T-cell (primary cell): ENCODE results near the gene JAKMIP1. TPM values are rescaled to one million over a fixed set of nuclear protein-coding genes. Genes with fewer than 3 reads are reported as not detected.

Source experiments
- ATAC-seq, 4 experiments: fragments of 200-7000 bp in 3 of 4; fragments of 150-1000 bp in 1 of 4; cut with Tn5 transposase; replicated peaks in 1 of 4; 1 replicate in 3 of 4; 2 replicates in 1 of 4; pipeline ENCODE4 v1.10.0; 2021; ENCODE audit warnings: moderate library complexity in 3 of 4, mild to moderate bottlenecking in 2 of 4, moderate number of reproducible peaks in 1 of 4
- CTCF ChIA-PET, 2 donors: fragments of 300-600 bp; sonication (Branson Sonifier 250); formaldehyde crosslinking; loops; one replicate each; lab custom pipeline; 2022; ENCODE audit warnings: antibody characterized with exemption in 2 of 2; lab: Charles Lee
- POLR2A ChIA-PET, 2 donors: fragments of 300-600 bp; sonication (Branson Sonifier 250); formaldehyde crosslinking; loops; one replicate each; lab custom pipeline; 2022; ENCODE audit warnings: antibody characterized with exemption in 2 of 2; lab: Charles Lee
- DNase-seq, 35 experiments: peaks; one replicate each; pipeline versions ENCODE4 v3.0.0 to v3.0.0-alpha.2; 2013 to 2023
- H3K27ac ChIP-seq: one replicate; pipeline ENCODE4 v1.5.1; 2013; ENCODE audit warnings: low read length
- H3K27me3 ChIP-seq, 2 experiments: replicated peaks in 1 of 2; 1 replicate in 1 of 2; 2 replicates in 1 of 2; pipeline versions ENCODE4 v1.6.1 to v1.7.0; 2013; ENCODE audit warnings: low read length in 1 of 2, mixed read lengths in 1 of 2; ENCODE audit not compliant: control insufficient read depth in 2 of 2, insufficient read depth in 2 of 2; ENCODE audit errors: extremely low read depth in 1 of 2
- H3K36me3 ChIP-seq, 2 donors: 1 replicate in 1 of 2; 2 replicates in 1 of 2; pipeline versions ENCODE4 v1.6.1 to v1.7.0; 2013; ENCODE audit warnings: low read length in 1 of 2; ENCODE audit not compliant: control insufficient read depth in 2 of 2, insufficient read depth in 1 of 2; ENCODE audit errors: extremely low read depth in 1 of 2
- H3K4me1 ChIP-seq, 2 experiments: 1 replicate in 1 of 2; 2 replicates in 1 of 2; pipeline versions ENCODE4 v1.6.1 to v1.7.0; 2013; ENCODE audit warnings: low read length in 2 of 2, mixed read lengths in 1 of 2; ENCODE audit not compliant: insufficient read depth in 2 of 2, control insufficient read depth in 1 of 2; ENCODE audit errors: extremely low read depth in 1 of 2
- H3K4me3 ChIP-seq, 2 donors: 1 replicate in 1 of 2; 2 replicates in 1 of 2; pipeline versions ENCODE4 v1.5.1 to v1.7.0; 2013; ENCODE audit warnings: mild to moderate bottlenecking in 2 of 2, low read length in 1 of 2, moderate library complexity in 1 of 2; ENCODE audit not compliant: control insufficient read depth in 1 of 2; ENCODE audit errors: extremely low read depth in 1 of 2
- H3K9me3 ChIP-seq: 2 replicates; pipeline ENCODE4 v1.7.0; 2013
- H3K27ac Mint-ChIP-seq, 2 donors: one replicate each; pipeline ENCODE4 v1.8.0; 2020 to 2021; ENCODE audit warnings: mild to moderate bottlenecking in 2 of 2, mixed read lengths in 2 of 2
- H3K27me3 Mint-ChIP-seq, 2 donors: one replicate each; pipeline ENCODE4 v1.8.0; 2021 to 2022; ENCODE audit warnings: mixed read lengths in 2 of 2
- H3K36me3 Mint-ChIP-seq: one replicate; pipeline ENCODE4 v1.8.0; 2021; ENCODE audit warnings: mixed read lengths
- H3K4me1 Mint-ChIP-seq, 3 donors: one replicate each; pipeline ENCODE4 v1.8.0; 2020 to 2022; ENCODE audit warnings: mixed read lengths in 3 of 3, mild to moderate bottlenecking in 1 of 3
- H3K4me3 Mint-ChIP-seq, 3 donors: one replicate each; pipeline ENCODE4 v1.8.0; 2020 to 2022; ENCODE audit warnings: mild to moderate bottlenecking in 3 of 3, mixed read lengths in 3 of 3, moderate library complexity in 3 of 3
- H3K9me3 Mint-ChIP-seq, 3 donors: one replicate each; pipeline ENCODE4 v1.8.0; 2020 to 2022; ENCODE audit warnings: mixed read lengths in 3 of 3
- WGBS: methylation state at CpG from one replicate; pipeline ENCODE4 v1.1.5; 2013; ENCODE audit warnings: missing lambda C conversion rate; ENCODE audit not compliant: insufficient coverage; 5-methylcytosine and 5-hydroxymethylcytosine counted together
- total RNA-seq, 35 experiments: library from RNA in 6 of 35; stranded (reverse) in 6 of 35; fragments of 120-200 nt in 1 of 35; gene quantifications; one replicate each; pipeline versions ENCODE4 v1.2.1 to v1.2.4 and lab custom pipeline; 2013 to 2026

The JAKMIP1 gene
- total RNA-seq, 5 donors from 2014 or later (not counting 1 experiment from before 2014, with no cell fraction given) = 3.5 to 14.0 (median 6.1) TPM

GRCh38 chr4:6123116-6123515 is 77.2 kb downstream of the JAKMIP1 start:
- H3K4me1 ChIP-seq = peaks cover 0 to 3% of the 10 kb centered on the region in 2 experiments
- no peak overlapping the region for H3K4me3 ChIP-seq
- no peaks in the 10 kb centered on the region for H3K36me3 ChIP-seq
- peaks cover 0 to 3% of the 10 kb centered on the region in 2 experiments for H3K27me3 ChIP-seq
- H3K27ac ChIP-seq = no peak overlapping the region
- no peaks in the 10 kb centered on the region for H3K27me3 Mint-ChIP-seq
- no peaks in the 10 kb centered on the region for H3K9me3 ChIP-seq
- no peaks in the 10 kb centered on the region for H3K9me3 Mint-ChIP-seq
- CTCF ChIA-PET = no interaction called here
- H3K27ac Mint-ChIP-seq = no peak overlapping the region
- no peak for DNase-seq
- H3K4me3 Mint-ChIP-seq = no peak overlapping the region
- 94% methylated on average over 3 of the region's 7 CpGs for WGBS
- no peak for ATAC-seq
- H3K4me1 Mint-ChIP-seq = no peaks in the 10 kb centered on the region
- POLR2A ChIA-PET = no interaction called here
- H3K36me3 Mint-ChIP-seq = no peaks in the 10 kb centered on the region

GRCh38 chr4:6122496-6122895 is 77.9 kb downstream of the JAKMIP1 start:
- no peak for ATAC-seq
- H3K27me3 Mint-ChIP-seq = no peaks in the 10 kb centered on the region
- no peaks in the 10 kb centered on the region for H3K4me1 Mint-ChIP-seq
- Histone ChIP-seq H3K27me3 (peaks cover 0 to 3% of the 10 kb centered on the region in 2 experiments), H3K9me3 (no peaks in the 10 kb centered on the region), H3K4me1 (peaks cover 0 to 3% of the 10 kb centered on the region in 2 experiments), H3K36me3 (no peaks in the 10 kb centered on the region), H3K4me3 (no peak overlapping the region), H3K27ac (no peak overlapping the region)
- DNase-seq = no peak
- 92% methylated on average over 6 of the region's 6 CpGs for WGBS
- no peaks in the 10 kb centered on the region for H3K36me3 Mint-ChIP-seq
- CTCF ChIA-PET = no interaction called here
- POLR2A ChIA-PET = no interaction called here
- no peaks in the 10 kb centered on the region for H3K9me3 Mint-ChIP-seq
- no peak overlapping the region for H3K4me3 Mint-ChIP-seq
- no peak overlapping the region for H3K27ac Mint-ChIP-seq

- Mint-ChIP-seq H3K27ac (no peak overlapping the region), H3K27me3 (peaks cover 0 to 3% of the 10 kb centered on the region in 2 donors), H3K4me1 (no peaks in the 10 kb centered on the region), H3K9me3 (no peaks in the 10 kb centered on the region), H3K4me3 (no peak overlapping the region), H3K36me3 (no peaks in the 10 kb centered on the region)
- ChIA-PET CTCF (no interaction called here), POLR2A (no interaction called here)
- Histone ChIP-seq H3K4me3 (no peak overlapping the region), H3K36me3 (no peaks in the 10 kb centered on the region), H3K9me3 (no peaks in the 10 kb centered on the region), H3K27me3 (peaks cover 0 to 3% of the 10 kb centered on the region in 2 experiments), H3K27ac (no peak overlapping the region), H3K4me1 (peaks cover 0 to 1% of the 10 kb centered on the region in 2 experiments)
- WGBS = no CpG with 5 or more reads among the region's 12 CpGs
- no peak for DNase-seq
- no peak for ATAC-seq
Observed at GRCh38 chr4:6121941-6122340, 78.4 kb downstream of the JAKMIP1 start.

- DNase-seq = no peak
- H3K36me3 ChIP-seq = no peaks in the 10 kb centered on the region
- H3K9me3 Mint-ChIP-seq = no peaks in the 10 kb centered on the region
- no peak for ATAC-seq
- no peaks in the 10 kb centered on the region for H3K4me1 Mint-ChIP-seq
- H3K4me3 Mint-ChIP-seq = no peak overlapping the region
- CTCF ChIA-PET = no interaction called here
- peaks cover 3 to 9% of the 10 kb centered on the region in 2 donors for H3K27me3 Mint-ChIP-seq
- H3K9me3 ChIP-seq = no peaks in the 10 kb centered on the region
- H3K27ac Mint-ChIP-seq = no peak overlapping the region
- H3K27me3 ChIP-seq = peaks cover 0 to 4% of the 10 kb centered on the region in 2 experiments
- 92% methylated on average over 8 of the region's 18 CpGs for WGBS
- H3K27ac ChIP-seq = no peak overlapping the region
- POLR2A ChIA-PET = no interaction called here
- no peaks in the 10 kb centered on the region for H3K36me3 Mint-ChIP-seq
- no peak overlapping the region for H3K4me3 ChIP-seq
- H3K4me1 ChIP-seq = no peaks in the 10 kb centered on the region
Observed at GRCh38 chr4:6121276-6121850, 79.0 kb downstream of the JAKMIP1 start.

- ChIA-PET CTCF (no interaction called here), POLR2A (no interaction called here)
- WGBS = 64% methylated on average over 4 of the region's 6 CpGs
- no peak for ATAC-seq
- Histone ChIP-seq H3K4me1 (no peaks in the 10 kb centered on the region), H3K36me3 (no peaks in the 10 kb centered on the region), H3K9me3 (no peaks in the 10 kb centered on the region), H3K27ac (no peak overlapping the region), H3K27me3 (peaks cover 2 to 4% of the 10 kb centered on the region in 2 experiments), H3K4me3 (no peak overlapping the region)
- H3K27ac Mint-ChIP-seq = no peak overlapping the region
- no peaks in the 10 kb centered on the region for H3K36me3 Mint-ChIP-seq
- DNase-seq = peak in 1 of 35 experiments; percentile 12
- no peak overlapping the region for H3K4me3 Mint-ChIP-seq
- H3K9me3 Mint-ChIP-seq = no peaks in the 10 kb centered on the region
- H3K4me1 Mint-ChIP-seq = no peaks in the 10 kb centered on the region
- peaks cover 3 to 9% of the 10 kb centered on the region in 2 donors for H3K27me3 Mint-ChIP-seq
Observed at GRCh38 chr4:6120361-6120760, 80.0 kb downstream of the JAKMIP1 start.

GRCh38 chr4:6119507-6120020 is 80.8 kb downstream of the JAKMIP1 start:
- Mint-ChIP-seq H3K27ac (no peak overlapping the region), H3K4me3 (no peak overlapping the region), H3K27me3 (peaks cover 3 to 9% of the 10 kb centered on the region in 2 donors), H3K36me3 (no peaks in the 10 kb centered on the region), H3K9me3 (no peaks in the 10 kb centered on the region), H3K4me1 (peaks cover 0 to 3% (median 0%) of the 10 kb centered on the region in 3 donors)
- ChIA-PET CTCF (no interaction called here), POLR2A (no interaction called here)
- WGBS = 100% methylated on average over 1 of the region's 5 CpGs
- H3K9me3 ChIP-seq = no peaks in the 10 kb centered on the region
- H3K4me1 ChIP-seq = no peaks in the 10 kb centered on the region
- no peak overlapping the region for H3K27ac ChIP-seq
- DNase-seq (no peak), ATAC-seq (no peak)
- peaks cover 2 to 4% of the 10 kb centered on the region in 2 experiments for H3K27me3 ChIP-seq
- H3K36me3 ChIP-seq = no peaks in the 10 kb centered on the region
- H3K4me3 ChIP-seq = no peak overlapping the region
